ENCODE results near the gene CDHR3.

DNA sequence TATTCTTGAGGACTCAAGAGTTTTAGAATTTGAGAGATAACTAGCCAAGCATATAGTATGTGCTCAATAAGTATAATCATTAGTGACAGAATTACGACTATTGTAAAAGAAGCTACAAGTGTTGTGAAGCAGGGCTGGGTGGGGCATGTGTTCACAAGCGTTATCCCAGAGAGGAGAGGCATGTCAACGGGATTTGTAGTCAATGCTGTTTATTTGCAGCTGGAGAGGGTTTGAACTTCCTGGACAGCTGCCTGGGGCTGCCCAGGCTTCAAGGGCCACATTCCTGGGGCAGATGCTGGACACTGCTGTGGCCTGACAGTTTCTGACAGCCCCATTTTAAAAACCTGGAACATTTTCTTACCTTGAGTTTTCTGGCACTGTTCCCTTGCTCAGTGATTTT is 36.9 kb upstream of the CDHR3 start:
- TF ChIP-seq CTCF (conservative IDR thresholded peaks at IDR 0.05) (no peak), EZH2 (IDR thresholded peaks at IDR 0.05; ENCODE audit: low read depth) (no peak)
